OCI-LY1 (cell line): Measurements from ENCODE around the gene RRAGA.

ENCODE experiments used
- CTCF ChIP-seq: fragments of 200-600 bp; sonication (generic), shearing (Covaris generic); IDR thresholded peaks from 2 replicates; pipeline ENCODE4 v1.5.1; 2017; ENCODE audit warnings: mild to moderate bottlenecking, antibody characterized with exemption, low read length, moderate library complexity, mixed read lengths
- EZH2 ChIP-seq: fragments of 200-600 bp; sonication (generic), shearing (Covaris generic); IDR thresholded peaks from 2 replicates; pipeline ENCODE4 v1.8.0; 2017; ENCODE audit warnings: borderline replicate concordance, mixed run types, mild to moderate bottlenecking, antibody characterized with exemption, low read length, moderate library complexity, mixed read lengths

GRCh38 chr9:19049917-19050636 lies 850 bp downstream of the RRAGA start:
- no peak for TF ChIP-seq CTCF
- TF ChIP-seq EZH2, result no peak
